HepG2 (cell line): ENCODE data around the gene CDC14A. TPM values are rescaled to one million over a fixed set of nuclear protein-coding genes. Genes with fewer than 3 reads are reported as not detected.

Source experiments
- REXO4 ChIP-seq: sonication (generic); formaldehyde crosslinking; IDR thresholded peaks from 2 replicates; pipeline ENCODE4 v1.8.0; 2022; ENCODE audit warnings: missing genetic modification reagents, mild to moderate bottlenecking, borderline replicate concordance
- TAF1 ChIP-seq: sonication (generic); formaldehyde crosslinking; IDR thresholded peaks from 2 replicates; pipeline ENCODE4 v1.4.0; 2020; ENCODE audit warnings: missing genetic modification reagents
- ZBTB7B ChIP-seq: sonication (generic); formaldehyde crosslinking; IDR thresholded peaks from 2 replicates; pipeline ENCODE4 v1.4.0; 2020; ENCODE audit warnings: missing genetic modification reagents
- ZFY ChIP-seq: sonication (generic); formaldehyde crosslinking; IDR thresholded peaks from 2 replicates; pipeline ENCODE4 v1.4.0; 2020; ENCODE audit warnings: missing genetic modification reagents
- ZNF207 ChIP-seq: fragments of 450-650 bp; IDR thresholded peaks from 2 replicates; pipeline ENCODE4 v1.6.1; 2016; ENCODE audit warnings: antibody characterized with exemption, borderline replicate concordance
- ZNF44 ChIP-seq: sonication (generic); formaldehyde crosslinking; IDR thresholded peaks from 2 replicates; pipeline ENCODE4 v1.5.1; 2020; ENCODE audit warnings: mild to moderate bottlenecking, missing genetic modification reagents
- ZNF501 ChIP-seq: sonication (generic); formaldehyde crosslinking; IDR thresholded peaks from 2 replicates; pipeline ENCODE4 v1.5.1; 2020; ENCODE audit warnings: mild to moderate bottlenecking, moderate library complexity, missing genetic modification reagents
- ZNF660 ChIP-seq: sonication (generic); formaldehyde crosslinking; IDR thresholded peaks from 2 replicates; pipeline ENCODE4 v1.5.1; 2020; ENCODE audit warnings: mild to moderate bottlenecking, low read depth, missing genetic modification reagents, borderline replicate concordance
- ZNF788 ChIP-seq: sonication (generic); formaldehyde crosslinking; IDR thresholded peaks from 2 replicates; pipeline ENCODE4 v1.5.0; 2020; ENCODE audit warnings: mild to moderate bottlenecking, missing genetic modification reagents, borderline replicate concordance
- polyA plus RNA-seq, 8 experiments: library from polyadenylated mRNA; depleted of rRNA in 3 of 8; stranded (reverse) in 7 of 8; unstranded in 1 of 8; fragments of >200 nt; fragmentation: Illumina TruSeq in 4 of 8; extraction: Trizol in 4 of 8; gene quantifications; 2 replicates each; pipeline versions ENCODE4 v1.2.1 to v1.2.3, GENCODE V29; 2011 to 2016; ENCODE audit warnings: low read depth in 4 of 8, missing spikeins in 1 of 8, mixed read lengths in 1 of 8; ENCODE audit not compliant: insufficient read depth in 1 of 8
- total RNA-seq, 5 experiments: library from RNA; depleted of rRNA; stranded (reverse); fragments of >200 nt; fragmentation: Illumina TruSeq; extraction: Trizol; gene quantifications; 2 replicates each; pipeline ENCODE4 v1.2.3, GENCODE V29; 2016; ENCODE audit warnings: low read depth in 1 of 5
- TF ChIP-seq, protein P1 (sequence below): sonication (generic); formaldehyde crosslinking; IDR thresholded peaks from 2 replicates; pipeline ENCODE4 v1.4.0; 2020; ENCODE audit warnings: missing genetic modification reagents
- TF ChIP-seq, protein P2 (sequence below): sonication (generic); formaldehyde crosslinking; IDR thresholded peaks from 2 replicates; pipeline ENCODE4 v1.4.0; 2020; ENCODE audit warnings: missing genetic modification reagents
- TF ChIP-seq, protein P3 (sequence below): sonication (generic); formaldehyde crosslinking; IDR thresholded peaks from 2 replicates; pipeline ENCODE4 v1.5.0; 2020; ENCODE audit warnings: mild to moderate bottlenecking, missing genetic modification reagents
- TF ChIP-seq, protein P4 (sequence below): fragments of 450-650 bp; IDR thresholded peaks from 2 replicates; pipeline ENCODE4 v1.6.1; 2017; ENCODE audit warnings: mild to moderate bottlenecking
- TF ChIP-seq, protein P5 (sequence below): sonication (generic); formaldehyde crosslinking; IDR thresholded peaks from 2 replicates; pipeline ENCODE4 v1.5.0; 2020; ENCODE audit warnings: mild to moderate bottlenecking, low read depth, missing genetic modification reagents, borderline replicate concordance
- TF ChIP-seq, protein P6 (sequence below): sonication (generic); formaldehyde crosslinking; IDR thresholded peaks from 2 replicates; pipeline ENCODE4 v1.4.0; 2020; ENCODE audit warnings: mild to moderate bottlenecking, missing genetic modification reagents

CDC14A gene
- total and polyA plus RNA-seq, 2 of the 13 experiments (the other 11 are each of a cell fraction or from before 2014, with no cell fraction given): 2.8 to 4.9 TPM

DNA sequence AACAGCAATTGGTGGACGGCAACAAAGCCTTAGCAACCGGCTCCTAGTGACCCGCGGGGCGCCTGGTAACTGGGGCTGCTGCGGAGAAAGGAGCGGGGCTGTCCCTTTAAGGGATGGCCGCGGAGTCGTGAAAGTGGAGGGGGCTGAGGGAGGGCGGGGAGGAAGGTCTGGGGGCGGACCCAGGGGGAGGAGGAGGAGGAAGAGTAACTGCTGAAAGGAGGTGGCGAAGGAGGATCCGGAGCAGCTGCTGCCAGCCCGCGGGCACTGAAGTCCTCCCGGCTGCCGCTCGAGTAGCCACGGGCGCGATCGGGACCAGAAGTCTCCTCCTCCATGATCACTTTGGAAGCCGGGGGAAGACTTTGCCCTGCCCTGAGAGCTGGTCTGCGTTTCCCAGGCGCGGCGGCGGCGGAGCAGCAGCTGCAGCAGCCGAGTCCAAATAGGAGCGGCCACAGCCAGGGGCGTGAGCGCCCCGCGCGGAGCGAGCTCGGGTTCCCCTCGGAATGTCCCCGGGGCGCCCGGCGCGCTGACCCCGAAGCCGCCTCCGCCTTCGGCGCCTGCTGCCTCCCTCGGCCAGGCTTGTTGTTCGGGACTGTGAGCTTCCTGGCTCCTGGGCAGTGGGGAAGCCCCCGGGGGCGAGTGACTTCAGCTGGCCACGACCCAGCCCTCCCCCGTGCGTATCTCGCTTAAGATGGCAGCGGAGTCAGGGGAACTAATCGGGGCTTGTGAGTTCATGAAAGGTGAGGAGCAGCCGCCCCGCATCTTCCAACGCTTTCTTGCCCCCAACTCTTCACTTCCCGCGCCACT is at the start of gene CDC14A (continued):
- TF ChIP-seq, protein P1, sequence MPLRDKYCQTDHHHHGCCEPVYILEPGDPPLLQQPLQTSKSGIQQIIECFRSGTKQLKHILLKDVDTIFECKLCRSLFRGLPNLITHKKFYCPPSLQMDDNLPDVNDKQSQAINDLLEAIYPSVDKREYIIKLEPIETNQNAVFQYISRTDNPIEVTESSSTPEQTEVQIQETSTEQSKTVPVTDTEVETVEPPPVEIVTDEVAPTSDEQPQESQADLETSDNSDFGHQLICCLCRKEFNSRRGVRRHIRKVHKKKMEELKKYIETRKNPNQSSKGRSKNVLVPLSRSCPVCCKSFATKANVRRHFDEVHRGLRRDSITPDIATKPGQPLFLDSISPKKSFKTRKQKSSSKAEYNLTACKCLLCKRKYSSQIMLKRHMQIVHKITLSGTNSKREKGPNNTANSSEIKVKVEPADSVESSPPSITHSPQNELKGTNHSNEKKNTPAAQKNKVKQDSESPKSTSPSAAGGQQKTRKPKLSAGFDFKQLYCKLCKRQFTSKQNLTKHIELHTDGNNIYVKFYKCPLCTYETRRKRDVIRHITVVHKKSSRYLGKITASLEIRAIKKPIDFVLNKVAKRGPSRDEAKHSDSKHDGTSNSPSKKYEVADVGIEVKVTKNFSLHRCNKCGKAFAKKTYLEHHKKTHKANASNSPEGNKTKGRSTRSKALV: peak; percentile 38; the same call in 1 of the 2 replicates
- TF ChIP-seq, protein P2, sequence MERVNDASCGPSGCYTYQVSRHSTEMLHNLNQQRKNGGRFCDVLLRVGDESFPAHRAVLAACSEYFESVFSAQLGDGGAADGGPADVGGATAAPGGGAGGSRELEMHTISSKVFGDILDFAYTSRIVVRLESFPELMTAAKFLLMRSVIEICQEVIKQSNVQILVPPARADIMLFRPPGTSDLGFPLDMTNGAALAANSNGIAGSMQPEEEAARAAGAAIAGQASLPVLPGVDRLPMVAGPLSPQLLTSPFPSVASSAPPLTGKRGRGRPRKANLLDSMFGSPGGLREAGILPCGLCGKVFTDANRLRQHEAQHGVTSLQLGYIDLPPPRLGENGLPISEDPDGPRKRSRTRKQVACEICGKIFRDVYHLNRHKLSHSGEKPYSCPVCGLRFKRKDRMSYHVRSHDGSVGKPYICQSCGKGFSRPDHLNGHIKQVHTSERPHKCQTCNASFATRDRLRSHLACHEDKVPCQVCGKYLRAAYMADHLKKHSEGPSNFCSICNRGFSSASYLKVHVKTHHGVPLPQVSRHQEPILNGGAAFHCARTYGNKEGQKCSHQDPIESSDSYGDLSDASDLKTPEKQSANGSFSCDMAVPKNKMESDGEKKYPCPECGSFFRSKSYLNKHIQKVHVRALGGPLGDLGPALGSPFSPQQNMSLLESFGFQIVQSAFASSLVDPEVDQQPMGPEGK: peak; percentile 61
- TF ChIP-seq ZNF788: no peak
- TF ChIP-seq REXO4 (CRISPR knock-in tag): no peak
- TF ChIP-seq ZNF44 (CRISPR knock-in tag): no peak
- TF ChIP-seq ZNF501: peak; percentile 67
- peak; percentile 5; the same call in 1 of the 2 replicates for TF ChIP-seq ZFY (CRISPR knock-in tag)
- TF ChIP-seq, protein P3, sequence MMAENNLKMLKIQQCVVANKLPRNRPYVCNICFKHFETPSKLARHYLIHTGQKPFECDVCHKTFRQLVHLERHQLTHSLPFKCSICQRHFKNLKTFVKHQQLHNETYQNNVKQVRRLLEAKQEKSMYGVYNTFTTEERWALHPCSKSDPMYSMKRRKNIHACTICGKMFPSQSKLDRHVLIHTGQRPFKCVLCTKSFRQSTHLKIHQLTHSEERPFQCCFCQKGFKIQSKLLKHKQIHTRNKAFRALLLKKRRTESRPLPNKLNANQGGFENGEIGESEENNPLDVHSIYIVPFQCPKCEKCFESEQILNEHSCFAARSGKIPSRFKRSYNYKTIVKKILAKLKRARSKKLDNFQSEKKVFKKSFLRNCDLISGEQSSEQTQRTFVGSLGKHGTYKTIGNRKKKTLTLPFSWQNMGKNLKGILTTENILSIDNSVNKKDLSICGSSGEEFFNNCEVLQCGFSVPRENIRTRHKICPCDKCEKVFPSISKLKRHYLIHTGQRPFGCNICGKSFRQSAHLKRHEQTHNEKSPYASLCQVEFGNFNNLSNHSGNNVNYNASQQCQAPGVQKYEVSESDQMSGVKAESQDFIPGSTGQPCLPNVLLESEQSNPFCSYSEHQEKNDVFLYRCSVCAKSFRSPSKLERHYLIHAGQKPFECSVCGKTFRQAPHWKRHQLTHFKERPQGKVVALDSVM (CRISPR knock-in tag): no peak
- TF ChIP-seq ZNF207: no peak
- TF ChIP-seq, protein P4, sequence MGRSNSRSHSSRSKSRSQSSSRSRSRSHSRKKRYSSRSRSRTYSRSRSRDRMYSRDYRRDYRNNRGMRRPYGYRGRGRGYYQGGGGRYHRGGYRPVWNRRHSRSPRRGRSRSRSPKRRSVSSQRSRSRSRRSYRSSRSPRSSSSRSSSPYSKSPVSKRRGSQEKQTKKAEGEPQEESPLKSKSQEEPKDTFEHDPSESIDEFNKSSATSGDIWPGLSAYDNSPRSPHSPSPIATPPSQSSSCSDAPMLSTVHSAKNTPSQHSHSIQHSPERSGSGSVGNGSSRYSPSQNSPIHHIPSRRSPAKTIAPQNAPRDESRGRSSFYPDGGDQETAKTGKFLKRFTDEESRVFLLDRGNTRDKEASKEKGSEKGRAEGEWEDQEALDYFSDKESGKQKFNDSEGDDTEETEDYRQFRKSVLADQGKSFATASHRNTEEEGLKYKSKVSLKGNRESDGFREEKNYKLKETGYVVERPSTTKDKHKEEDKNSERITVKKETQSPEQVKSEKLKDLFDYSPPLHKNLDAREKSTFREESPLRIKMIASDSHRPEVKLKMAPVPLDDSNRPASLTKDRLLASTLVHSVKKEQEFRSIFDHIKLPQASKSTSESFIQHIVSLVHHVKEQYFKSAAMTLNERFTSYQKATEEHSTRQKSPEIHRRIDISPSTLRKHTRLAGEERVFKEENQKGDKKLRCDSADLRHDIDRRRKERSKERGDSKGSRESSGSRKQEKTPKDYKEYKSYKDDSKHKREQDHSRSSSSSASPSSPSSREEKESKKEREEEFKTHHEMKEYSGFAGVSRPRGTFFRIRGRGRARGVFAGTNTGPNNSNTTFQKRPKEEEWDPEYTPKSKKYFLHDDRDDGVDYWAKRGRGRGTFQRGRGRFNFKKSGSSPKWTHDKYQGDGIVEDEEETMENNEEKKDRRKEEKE: no peak
- TF ChIP-seq, protein P5, sequence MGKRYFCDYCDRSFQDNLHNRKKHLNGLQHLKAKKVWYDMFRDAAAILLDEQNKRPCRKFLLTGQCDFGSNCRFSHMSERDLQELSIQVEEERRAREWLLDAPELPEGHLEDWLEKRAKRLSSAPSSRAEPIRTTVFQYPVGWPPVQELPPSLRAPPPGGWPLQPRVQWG (CRISPR knock-in tag): no peak
- TF ChIP-seq TAF1 (CRISPR knock-in tag): peak; percentile 47; the same call in 1 of the 2 replicates
- peak; percentile 17; the same call in 1 of the 2 replicates for TF ChIP-seq ZBTB7B (CRISPR knock-in tag)
- TF ChIP-seq, protein P6, sequence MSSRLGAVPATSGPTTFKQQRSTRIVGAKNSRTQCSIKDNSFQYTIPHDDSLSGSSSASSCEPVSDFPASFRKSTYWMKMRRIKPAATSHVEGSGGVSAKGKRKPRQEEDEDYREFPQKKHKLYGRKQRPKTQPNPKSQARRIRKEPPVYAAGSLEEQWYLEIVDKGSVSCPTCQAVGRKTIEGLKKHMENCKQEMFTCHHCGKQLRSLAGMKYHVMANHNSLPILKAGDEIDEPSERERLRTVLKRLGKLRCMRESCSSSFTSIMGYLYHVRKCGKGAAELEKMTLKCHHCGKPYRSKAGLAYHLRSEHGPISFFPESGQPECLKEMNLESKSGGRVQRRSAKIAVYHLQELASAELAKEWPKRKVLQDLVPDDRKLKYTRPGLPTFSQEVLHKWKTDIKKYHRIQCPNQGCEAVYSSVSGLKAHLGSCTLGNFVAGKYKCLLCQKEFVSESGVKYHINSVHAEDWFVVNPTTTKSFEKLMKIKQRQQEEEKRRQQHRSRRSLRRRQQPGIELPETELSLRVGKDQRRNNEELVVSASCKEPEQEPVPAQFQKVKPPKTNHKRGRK (CRISPR knock-in tag): no peak
- no peak for TF ChIP-seq ZNF660 (CRISPR knock-in tag)
